ENCODE results near the gene PPP1R27. TPM values are rescaled to one million over a fixed set of nuclear protein-coding genes. Genes with fewer than 3 reads are reported as not detected.
A peak's percentile ranks its signal among the peaks of the same experiment; 100 is the strongest.

PPP1R27 gene
- total RNA-seq, 1 donor from 2014 or later, result not detected

GRCh38 chr17:81844327-81844851 is 9.5 kb upstream of the PPP1R27 start:
- Mint-ChIP-seq H3K4me1 (peaks cover 1% of the 10 kb centered on the region), H3K36me3 (peaks cover 21% of the 10 kb centered on the region), H3K27ac (no peak overlapping the region), H3K4me3 (no peak overlapping the region), H3K27me3 (ENCODE audit: low read depth) (no peaks in the 10 kb centered on the region), H3K9me3 (no peaks in the 10 kb centered on the region)
- no peak for DNase-seq (ENCODE audit: low spot score in 2 of 2, unreplicated experiment in 2 of 2)
- TF ChIP-seq CTCF (IDR thresholded peaks at IDR 0.05; ENCODE audit: unreplicated experiment), result no peak

- TF ChIP-seq CTCF (IDR thresholded peaks at IDR 0.05; ENCODE audit: unreplicated experiment), result no peak
- DNase-seq (ENCODE audit: low spot score in 2 of 2, unreplicated experiment in 2 of 2), result no peak
- Mint-ChIP-seq H3K36me3 (peaks cover 21% of the 10 kb centered on the region), H3K9me3 (no peaks in the 10 kb centered on the region), H3K27me3 (ENCODE audit: low read depth) (no peaks in the 10 kb centered on the region), H3K4me3 (no peak overlapping the region), H3K4me1 (peaks cover 7% of the 10 kb centered on the region), H3K27ac (no peak overlapping the region)
Observed at GRCh38 chr17:81843713-81844326, 9.0 kb upstream of the PPP1R27 start.

- Mint-ChIP-seq H3K4me1 (peaks cover 8% of the 10 kb centered on the region), H3K27ac (no peak overlapping the region), H3K4me3 (no peak overlapping the region), H3K9me3 (no peaks in the 10 kb centered on the region), H3K36me3 (peaks cover 19% of the 10 kb centered on the region), H3K27me3 (ENCODE audit: low read depth) (no peaks in the 10 kb centered on the region)
- DNase-seq (ENCODE audit: low spot score in 2 of 2, unreplicated experiment in 2 of 2), result no peak
- TF ChIP-seq CTCF (IDR thresholded peaks at IDR 0.05; ENCODE audit: unreplicated experiment), result no peak
Observed at GRCh38 chr17:81842725-81843504, 8.1 kb upstream of the PPP1R27 start.

- Mint-ChIP-seq H3K4me1 (peaks cover 8% of the 10 kb centered on the region), H3K4me3 (no peak overlapping the region), H3K9me3 (no peaks in the 10 kb centered on the region), H3K36me3 (peaks cover 19% of the 10 kb centered on the region), H3K27ac (no peak overlapping the region), H3K27me3 (ENCODE audit: low read depth) (no peaks in the 10 kb centered on the region)
- no peak for TF ChIP-seq CTCF (IDR thresholded peaks at IDR 0.05; ENCODE audit: unreplicated experiment)
- no peak for DNase-seq (ENCODE audit: low spot score in 2 of 2, unreplicated experiment in 2 of 2)
Observed at GRCh38 chr17:81842378-81842724, 7.5 kb upstream of the PPP1R27 start.

- Mint-ChIP-seq H3K4me3 (no peak overlapping the region), H3K9me3 (no peaks in the 10 kb centered on the region), H3K4me1 (peaks cover 8% of the 10 kb centered on the region), H3K27me3 (ENCODE audit: low read depth) (no peaks in the 10 kb centered on the region), H3K36me3 (peaks cover 19% of the 10 kb centered on the region), H3K27ac (peak overlapping the region; percentile 34)
- DNase-seq (ENCODE audit: low spot score in 2 of 2, unreplicated experiment in 2 of 2), result no peak
- TF ChIP-seq CTCF (IDR thresholded peaks at IDR 0.05; ENCODE audit: unreplicated experiment), result no peak
Observed at GRCh38 chr17:81841866-81842265, 7.0 kb upstream of the PPP1R27 start.

Data from mesothelial cell of epicardium (in vitro differentiated cells).